ENCODE measurements around the gene TSEN34.

- TF ChIP-seq CTCF (IDR thresholded peaks at IDR 0.05) (no peak), POLR2A (IDR thresholded peaks at IDR 0.05) (no peak)
These were observed 42.8 kb downstream of the TSEN34 start for GRCh38 chr19:54233941-54234340.

Data from lower leg skin (tissue), 3 donors.